Ectodermal cell (in vitro differentiated cells): ENCODE data around the gene FURIN.

ENCODE experiments used
- H3K27ac ChIP-seq: 2 replicates; pipeline ENCODE4 v1.7.0; 2013; ENCODE audit warnings: mild to moderate bottlenecking, low read depth, low read length; ENCODE audit not compliant: insufficient read depth, poor library complexity, severe bottlenecking
- H3K27me3 ChIP-seq: 2 replicates; pipeline ENCODE4 v1.7.0; 2013; ENCODE audit warnings: mild to moderate bottlenecking, low read length; ENCODE audit not compliant: insufficient read depth, control insufficient read depth, poor library complexity, severe bottlenecking
- H3K36me3 ChIP-seq: one replicate; pipeline ENCODE4 v1.7.0; 2013; ENCODE audit warnings: low read length; ENCODE audit not compliant: control insufficient read depth, insufficient read depth
- H3K4me1 ChIP-seq: one replicate; pipeline ENCODE4 v1.7.0; 2013; ENCODE audit warnings: low read length; ENCODE audit not compliant: control insufficient read depth, insufficient read depth
- H3K4me3 ChIP-seq: 2 replicates; pipeline ENCODE4 v1.7.0; 2013; ENCODE audit warnings: low read depth, low read length, control low read depth; ENCODE audit not compliant: insufficient read depth
- H3K9me3 ChIP-seq: 2 replicates; pipeline ENCODE4 v1.7.0; 2013; ENCODE audit warnings: mild to moderate bottlenecking, low read length, moderate library complexity; ENCODE audit not compliant: control insufficient read depth
- WGBS, 2 experiments: methylation state at CpG; one replicate each; pipeline ENCODE4 v1.1.7; 2013; ENCODE audit warnings: missing lambda C conversion rate in 2 of 2; 5-methylcytosine and 5-hydroxymethylcytosine counted together

FURIN gene

DNA sequence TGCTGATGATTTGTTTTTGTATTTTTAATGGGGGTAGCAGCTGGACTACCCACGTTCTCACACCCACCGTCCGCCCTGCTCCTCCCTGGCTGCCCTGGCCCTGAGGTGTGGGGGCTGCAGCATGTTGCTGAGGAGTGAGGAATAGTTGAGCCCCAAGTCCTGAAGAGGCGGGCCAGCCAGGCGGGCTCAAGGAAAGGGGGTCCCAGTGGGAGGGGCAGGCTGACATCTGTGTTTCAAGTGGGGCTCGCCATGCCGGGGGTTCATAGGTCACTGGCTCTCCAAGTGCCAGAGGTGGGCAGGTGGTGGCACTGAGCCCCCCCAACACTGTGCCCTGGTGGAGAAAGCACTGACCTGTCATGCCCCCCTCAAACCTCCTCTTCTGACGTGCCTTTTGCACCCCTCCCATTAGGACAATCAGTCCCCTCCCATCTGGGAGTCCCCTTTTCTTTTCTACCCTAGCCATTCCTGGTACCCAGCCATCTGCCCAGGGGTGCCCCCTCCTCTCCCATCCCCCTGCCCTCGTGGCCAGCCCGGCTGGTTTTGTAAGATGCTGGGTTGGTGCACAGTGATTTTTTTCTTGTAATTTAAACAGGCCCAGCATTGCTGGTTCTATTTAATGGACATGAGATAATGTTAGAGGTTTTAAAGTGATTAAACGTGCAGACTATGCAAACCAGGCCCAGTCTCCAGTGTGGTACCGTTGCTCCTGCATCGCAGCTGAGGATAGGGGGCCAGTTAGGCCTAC lies 14.6 kb downstream of the FURIN start:
- peaks cover 18% of the 10 kb centered on the region for H3K4me1 ChIP-seq
- H3K27ac ChIP-seq, result no peak overlapping the region
- no peaks in the 10 kb centered on the region for H3K27me3 ChIP-seq
- peaks cover 4% of the 10 kb centered on the region for H3K36me3 ChIP-seq
- 93 to 95% methylated on average over 13 of the region's 13 CpGs for WGBS, 2 experiments
- no peaks in the 10 kb centered on the region for H3K9me3 ChIP-seq
- no peak overlapping the region for H3K4me3 ChIP-seq

DNA sequence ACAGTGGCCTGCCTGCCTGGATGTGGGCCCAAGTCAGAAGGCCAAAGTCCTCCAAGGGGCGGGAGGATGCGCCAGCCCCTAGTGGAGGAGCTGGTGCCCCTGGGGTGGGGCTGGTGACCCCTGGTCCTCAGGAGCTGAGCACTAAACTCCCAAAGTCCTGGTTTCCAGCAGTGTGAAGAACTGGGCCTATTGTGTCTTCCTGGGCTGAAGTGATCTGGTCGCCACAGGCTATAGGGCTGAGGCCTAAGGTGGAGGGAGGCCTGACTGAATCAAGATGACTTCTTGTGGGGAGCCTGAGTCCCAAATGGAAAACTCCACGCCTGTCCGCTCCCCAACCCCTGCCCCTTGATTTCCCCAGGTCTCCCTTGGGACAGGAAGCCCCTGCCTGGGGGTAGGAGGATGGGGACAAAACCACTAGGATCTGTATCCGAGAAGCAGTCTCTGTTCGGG lies 15.2 kb downstream of the FURIN start:
- H3K36me3 ChIP-seq, result peaks cover 4% of the 10 kb centered on the region
- H3K27ac ChIP-seq, result no peak overlapping the region
- peaks cover 18% of the 10 kb centered on the region for H3K4me1 ChIP-seq
- no peaks in the 10 kb centered on the region for H3K27me3 ChIP-seq
- 79 to 84% methylated on average over 7 of the region's 7 CpGs for WGBS, 2 experiments
- no peaks in the 10 kb centered on the region for H3K9me3 ChIP-seq
- no peak overlapping the region for H3K4me3 ChIP-seq

DNA sequence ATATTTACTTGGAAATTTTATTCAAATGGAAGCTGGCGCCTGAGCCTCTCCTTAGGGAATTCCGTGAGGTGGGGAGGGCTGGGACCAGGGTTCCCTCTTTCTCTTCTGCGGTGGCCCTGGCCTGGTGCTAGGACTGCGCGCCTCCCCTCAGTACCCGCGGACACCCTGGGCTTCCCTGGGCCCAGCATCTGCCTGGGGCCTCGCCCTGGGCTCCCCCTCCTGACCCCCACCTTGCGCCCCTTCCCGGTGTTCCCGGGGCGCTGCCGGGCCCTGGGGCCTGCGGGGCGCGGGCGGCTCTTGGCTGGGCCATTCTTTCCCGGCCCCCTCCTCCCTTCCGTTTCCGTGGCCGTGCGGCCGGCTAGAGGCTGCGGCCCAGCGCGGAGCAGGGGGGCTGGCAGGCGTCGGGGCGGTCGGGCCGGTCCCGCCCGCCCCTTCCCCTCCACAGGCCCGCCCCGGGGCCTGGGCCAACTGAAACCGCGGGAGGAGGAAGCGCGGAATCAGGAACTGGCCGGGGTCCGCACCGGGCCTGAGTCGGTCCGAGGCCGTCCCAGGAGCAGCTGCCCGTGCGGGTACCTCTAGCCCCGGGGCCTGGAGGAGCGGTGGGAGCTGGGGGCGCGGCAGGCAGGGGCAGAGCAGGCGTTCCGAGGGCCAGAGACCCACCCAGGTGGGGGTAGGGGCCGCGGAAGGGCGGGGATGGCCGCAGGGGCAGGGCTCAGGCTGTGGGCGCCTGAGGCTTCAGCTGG lies 15.8 kb downstream of the FURIN start, which contains the start of gene FES:
TSS of gene FES (plus strand) at position 529 of the 743 bp plus-strand sequence. CDS start 542 bp downstream, outside the sequence.
- Histone ChIP-seq H3K36me3 (peaks cover 4% of the 10 kb centered on the region), H3K27me3 (no peaks in the 10 kb centered on the region), H3K9me3 (no peaks in the 10 kb centered on the region), H3K4me1 (peaks cover 18% of the 10 kb centered on the region), H3K4me3 (peak within 1 kb of the TSS; percentile 14), H3K27ac (no peak within 1 kb of the TSS)
- 15 to 17% methylated on average over 58 of the region's 58 CpGs for WGBS, 2 experiments

DNA sequence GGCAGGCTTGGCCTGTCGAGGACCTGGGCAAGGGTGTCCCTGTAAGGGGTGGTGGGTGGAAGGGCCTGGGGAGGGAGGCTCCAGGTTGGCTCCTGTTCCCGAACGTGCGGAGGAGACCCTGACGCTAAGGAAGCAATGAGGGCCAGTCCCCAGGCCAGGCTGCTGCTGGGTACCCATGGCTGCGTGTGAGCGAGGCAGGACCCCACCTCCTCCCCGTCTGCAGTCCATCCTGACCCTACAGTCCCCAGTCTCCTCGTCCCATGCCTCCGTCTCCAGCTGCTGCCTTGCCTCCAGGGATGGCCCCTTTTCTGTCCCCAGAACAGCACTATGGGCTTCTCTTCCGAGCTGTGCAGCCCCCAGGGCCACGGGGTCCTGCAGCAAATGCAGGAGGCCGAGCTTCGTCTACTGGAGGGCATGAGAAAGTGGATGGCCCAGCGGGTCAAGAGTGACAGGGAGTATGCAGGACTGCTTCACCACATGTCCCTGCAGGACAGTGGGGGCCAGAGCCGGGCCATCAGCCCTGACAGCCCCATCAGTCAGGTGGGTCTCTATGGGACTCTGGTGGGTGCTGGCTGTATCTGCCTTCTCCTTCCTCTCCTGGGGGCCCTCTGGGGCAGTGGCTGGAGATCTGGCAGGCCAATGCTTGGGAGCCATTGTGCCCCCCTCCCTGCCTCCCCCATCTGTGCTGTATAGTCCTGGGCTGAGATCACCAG lies 16.5 kb downstream of the FURIN start:
- WGBS, 2 experiments, result 76 to 77% methylated on average over 16 of the region's 16 CpGs
- Histone ChIP-seq H3K27me3 (no peaks in the 10 kb centered on the region), H3K27ac (no peak overlapping the region), H3K9me3 (no peaks in the 10 kb centered on the region), H3K4me3 (peak overlapping the region; percentile 14), H3K4me1 (peaks cover 18% of the 10 kb centered on the region), H3K36me3 (no peaks in the 10 kb centered on the region)

DNA sequence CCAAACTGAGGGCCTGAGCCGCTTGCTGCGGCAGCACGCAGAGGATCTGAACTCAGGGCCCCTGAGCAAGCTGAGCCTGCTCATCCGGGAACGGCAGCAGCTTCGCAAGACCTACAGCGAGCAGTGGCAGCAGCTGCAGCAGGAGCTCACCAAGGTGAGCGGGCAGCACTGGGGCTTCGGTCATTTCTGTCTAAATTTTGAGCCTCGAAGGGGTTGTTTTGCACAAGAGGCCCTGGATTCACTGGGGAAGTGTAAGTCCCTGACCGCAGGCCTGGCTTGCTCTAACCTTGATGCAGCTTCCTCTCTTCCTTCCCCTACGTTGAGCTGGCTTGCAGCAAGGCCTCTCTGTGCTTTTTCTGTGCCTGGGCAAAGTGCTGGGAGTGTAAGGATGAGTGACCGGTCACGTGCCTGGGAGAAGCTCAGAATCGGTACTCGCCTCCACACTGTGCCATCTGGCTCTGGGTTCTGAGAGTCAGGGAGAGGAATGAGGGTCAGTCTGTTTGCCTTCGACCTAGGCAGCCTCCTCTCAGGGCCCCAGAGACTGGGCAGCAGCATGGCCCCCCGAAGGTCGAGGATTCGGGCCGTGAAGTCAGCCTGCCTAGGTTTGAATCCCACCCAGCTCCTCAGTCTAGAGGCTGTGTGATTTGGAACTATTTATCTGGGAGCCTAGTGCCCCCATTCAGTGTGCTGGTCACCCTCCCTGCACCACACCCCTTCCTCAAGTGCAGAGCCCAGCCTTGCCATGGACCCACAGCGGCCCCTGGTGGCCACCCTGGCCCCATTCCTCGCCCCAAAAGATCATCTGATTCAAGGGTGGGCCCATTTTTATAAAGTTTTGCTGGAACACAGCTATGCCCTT lies 17.3 kb downstream of the FURIN start:
- WGBS, 2 experiments, result 79 to 80% methylated on average over 22 to 23 of the region's 23 CpGs
- Histone ChIP-seq H3K4me1 (peaks cover 23% of the 10 kb centered on the region), H3K9me3 (no peaks in the 10 kb centered on the region), H3K27me3 (no peaks in the 10 kb centered on the region), H3K4me3 (no peak overlapping the region), H3K36me3 (no peaks in the 10 kb centered on the region), H3K27ac (no peak overlapping the region)

DNA sequence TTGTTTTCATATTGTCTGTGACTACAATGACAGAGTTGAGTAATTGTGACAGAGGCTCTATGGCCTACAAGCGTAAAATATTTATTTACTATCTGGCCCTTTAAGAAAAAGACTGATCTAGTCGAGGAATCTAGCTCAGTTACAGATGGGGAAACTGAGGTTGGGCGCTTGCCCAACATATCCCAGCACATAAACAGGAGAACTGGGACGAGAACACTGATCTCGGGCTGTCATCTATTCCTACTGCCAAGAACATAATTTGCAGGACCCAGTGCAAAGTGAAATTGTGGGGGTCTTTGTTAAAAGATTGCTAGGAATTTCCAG lies 17.9 kb downstream of the FURIN start:
- WGBS, 2 experiments, result 64 to 70% methylated on average over 4 of the region's 5 CpGs
- Histone ChIP-seq H3K4me1 (peaks cover 23% of the 10 kb centered on the region), H3K36me3 (no peaks in the 10 kb centered on the region), H3K27ac (no peak overlapping the region), H3K4me3 (no peak overlapping the region), H3K27me3 (no peaks in the 10 kb centered on the region), H3K9me3 (no peaks in the 10 kb centered on the region)

DNA sequence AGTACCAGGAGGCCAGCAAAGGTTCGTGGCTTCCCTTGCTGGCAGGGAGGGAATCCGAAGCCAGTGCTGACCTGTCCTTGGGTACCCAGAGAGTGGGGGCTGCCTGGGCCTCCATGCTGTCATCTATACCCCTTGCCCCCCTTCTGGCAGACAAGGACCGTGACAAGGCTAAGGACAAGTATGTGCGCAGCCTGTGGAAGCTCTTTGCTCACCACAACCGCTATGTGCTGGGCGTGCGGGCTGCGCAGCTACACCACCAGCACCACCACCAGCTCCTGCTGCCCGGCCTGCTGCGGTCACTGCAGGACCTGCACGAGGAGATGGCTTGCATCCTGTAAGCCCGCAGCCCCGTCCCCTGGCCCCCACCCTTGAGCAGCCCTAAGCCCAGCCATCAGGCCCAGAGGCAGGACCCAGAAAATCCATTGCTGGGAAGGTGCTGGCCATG lies 18.7 kb downstream of the FURIN start:
- Histone ChIP-seq H3K9me3 (no peaks in the 10 kb centered on the region), H3K4me3 (no peak overlapping the region), H3K27ac (no peak overlapping the region), H3K4me1 (peaks cover 23% of the 10 kb centered on the region), H3K27me3 (no peaks in the 10 kb centered on the region), H3K36me3 (no peaks in the 10 kb centered on the region)
- WGBS, 2 experiments, result 94 to 97% methylated on average over 13 of the region's 13 CpGs

DNA sequence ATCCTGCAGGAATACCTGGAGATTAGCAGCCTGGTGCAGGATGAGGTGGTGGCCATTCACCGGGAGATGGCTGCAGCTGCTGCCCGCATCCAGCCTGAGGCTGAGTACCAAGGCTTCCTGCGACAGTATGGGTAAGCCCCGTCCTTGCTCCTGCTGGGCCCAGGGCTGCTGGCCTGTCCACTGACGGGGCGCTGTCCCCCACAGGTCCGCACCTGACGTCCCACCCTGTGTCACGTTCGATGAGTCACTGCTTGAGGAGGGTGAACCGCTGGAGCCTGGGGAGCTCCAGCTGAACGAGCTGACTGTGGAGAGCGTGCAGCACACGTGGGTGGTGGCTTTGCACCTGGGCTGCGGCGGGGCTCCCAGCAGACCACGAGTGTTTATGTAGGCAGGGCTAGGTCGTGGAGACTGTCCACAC lies 20.9 kb downstream of the FURIN start:
- H3K36me3 ChIP-seq, result no peaks in the 10 kb centered on the region
- WGBS, 2 experiments, result 90 to 91% methylated on average over 18 of the region's 18 CpGs
- no peak overlapping the region for H3K27ac ChIP-seq
- H3K9me3 ChIP-seq, result no peaks in the 10 kb centered on the region
- peaks cover 12% of the 10 kb centered on the region for H3K4me1 ChIP-seq
- no peak overlapping the region for H3K4me3 ChIP-seq
- no peaks in the 10 kb centered on the region for H3K27me3 ChIP-seq

DNA sequence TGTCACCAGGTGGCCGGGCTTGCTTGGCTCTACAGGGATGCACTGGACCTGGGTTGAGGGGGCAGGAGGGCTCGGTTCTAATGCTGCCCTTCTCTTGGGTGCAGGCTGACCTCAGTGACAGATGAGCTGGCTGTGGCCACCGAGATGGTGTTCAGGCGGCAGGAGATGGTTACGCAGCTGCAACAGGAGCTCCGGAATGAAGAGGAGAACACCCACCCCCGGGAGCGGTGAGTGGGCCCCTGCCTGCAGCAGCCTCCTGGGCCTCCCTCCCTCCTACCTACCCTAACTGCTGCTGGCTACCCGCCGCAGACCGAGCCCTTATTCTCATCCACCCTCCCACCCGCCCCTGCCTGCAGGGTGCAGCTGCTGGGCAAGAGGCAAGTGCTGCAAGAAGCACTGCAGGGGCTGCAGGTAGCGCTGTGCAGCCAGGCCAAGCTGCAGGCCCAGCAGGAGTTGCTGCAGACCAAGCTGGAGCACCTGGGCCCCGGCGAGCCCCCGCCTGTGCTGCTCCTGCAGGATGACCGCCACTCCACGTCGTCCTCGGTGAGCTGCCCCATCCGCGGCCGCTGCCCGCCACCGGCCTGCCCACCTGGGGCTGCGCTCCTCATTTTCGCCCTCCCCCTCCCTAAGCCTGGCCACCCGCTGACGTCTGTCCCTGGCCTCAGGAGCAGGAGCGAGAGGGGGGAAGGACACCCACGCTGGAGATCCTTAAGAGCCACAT lies 21.5 kb downstream of the FURIN start:
- Histone ChIP-seq H3K4me1 (peaks cover 6% of the 10 kb centered on the region), H3K4me3 (no peak overlapping the region), H3K27me3 (no peaks in the 10 kb centered on the region), H3K27ac (no peak overlapping the region), H3K9me3 (no peaks in the 10 kb centered on the region), H3K36me3 (no peaks in the 10 kb centered on the region)
- WGBS, 2 experiments, result 71 to 77% methylated on average over 30 to 31 of the region's 31 CpGs
